HG02870 (cell line): ENCODE data around the gene ZNF142.

Source experiments
- ATAC-seq: cut with Tn5 transposase; IDR thresholded peaks from one replicate; pipeline ENCODE4 v1.9.1; 2021; ENCODE audit warnings: mild to moderate bottlenecking, moderate library complexity; ENCODE audit not compliant: unreplicated experiment

ZNF142 gene

GRCh38 chr2:218648088-218648786 is 11.2 kb downstream of the ZNF142 start:
- no peak for ATAC-seq

GRCh38 chr2:218645126-218645525 is 14.3 kb downstream of the ZNF142 start:
- no peak for ATAC-seq

- ATAC-seq: no peak
Observed at GRCh38 chr2:218644721-218645120, 14.7 kb downstream of the ZNF142 start.

GRCh38 chr2:218643751-218644310 is 15.6 kb downstream of the ZNF142 start:
- ATAC-seq: no peak

GRCh38 chr2:218642786-218643185 is 16.6 kb downstream of the ZNF142 start:
- ATAC-seq: no peak

GRCh38 chr2:218642121-218642656 is 17.2 kb downstream of the ZNF142 start:
- ATAC-seq: no peak

- ATAC-seq: no peak
Observed at GRCh38 chr2:218638372-218638771, 21.1 kb downstream of the ZNF142 start.

GRCh38 chr2:218635719-218636118 is 23.7 kb downstream of the ZNF142 start:
- no peak for ATAC-seq

- ATAC-seq: no peak
Observed at GRCh38 chr2:218631837-218632236, 27.6 kb downstream of the ZNF142 start.

GRCh38 chr2:218627939-218628338 is 31.5 kb downstream of the ZNF142 start:
- no peak for ATAC-seq

- no peak for ATAC-seq
Observed at GRCh38 chr2:218626369-218626768, 33.1 kb downstream of the ZNF142 start.

- ATAC-seq: no peak
Observed at GRCh38 chr2:218623366-218623705, 36.1 kb downstream of the ZNF142 start.

GRCh38 chr2:218622606-218623365 is 36.6 kb downstream of the ZNF142 start:
- no peak for ATAC-seq

- no peak for ATAC-seq
Observed at GRCh38 chr2:218621007-218621406, 38.4 kb downstream of the ZNF142 start.

GRCh38 chr2:218618102-218618860 is 41.1 kb downstream of the ZNF142 start:
- no peak for ATAC-seq

GRCh38 chr2:218615868-218616315 is 43.5 kb downstream of the ZNF142 start:
- ATAC-seq: no peak

GRCh38 chr2:218607436-218608115 is 51.8 kb downstream of the ZNF142 start, which contains the start of gene PLCD4:
TSS of gene PLCD4 (plus strand) at chr2:218607899. CDS start at chr2:218615740, 7,841 bp downstream.
- no peak for ATAC-seq

GRCh38 chr2:218605432-218605831 is 54.0 kb downstream of the ZNF142 start:
- ATAC-seq: no peak
